ENCODE data around the gene LDLRAD4. TPM values are rescaled to one million over a fixed set of nuclear protein-coding genes. Genes with fewer than 3 reads are reported as not detected.

The LDLRAD4 gene
- total RNA-seq, 1 donor from 2014 or later = 104 TPM

- DNase-seq (ENCODE audit: low spot score) = no peak
Measured at GRCh38 chr18:13425357-13426091, 207.0 kb downstream of the LDLRAD4 start.

DNA sequence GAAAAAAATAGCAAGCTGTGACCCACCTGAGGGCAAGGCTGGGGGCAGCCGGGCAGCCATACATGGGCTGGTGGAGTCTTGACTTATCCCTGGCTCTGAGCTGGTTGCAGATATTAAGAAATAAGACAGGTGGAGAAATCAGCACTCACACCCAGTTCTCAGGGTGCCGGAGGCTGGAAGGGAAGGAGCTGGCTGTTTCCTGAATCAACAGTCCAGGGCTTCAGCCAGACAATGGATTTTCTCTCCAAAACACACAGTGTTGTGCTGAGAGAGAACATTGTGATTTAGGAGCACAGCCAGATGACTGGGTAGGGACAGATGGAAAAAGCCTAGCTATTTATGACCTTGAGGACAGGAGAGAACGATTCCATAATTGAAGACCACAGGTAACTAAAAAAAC lies 208.8 kb downstream of the LDLRAD4 start:
- no peak for DNase-seq (ENCODE audit: low spot score)

DNA sequence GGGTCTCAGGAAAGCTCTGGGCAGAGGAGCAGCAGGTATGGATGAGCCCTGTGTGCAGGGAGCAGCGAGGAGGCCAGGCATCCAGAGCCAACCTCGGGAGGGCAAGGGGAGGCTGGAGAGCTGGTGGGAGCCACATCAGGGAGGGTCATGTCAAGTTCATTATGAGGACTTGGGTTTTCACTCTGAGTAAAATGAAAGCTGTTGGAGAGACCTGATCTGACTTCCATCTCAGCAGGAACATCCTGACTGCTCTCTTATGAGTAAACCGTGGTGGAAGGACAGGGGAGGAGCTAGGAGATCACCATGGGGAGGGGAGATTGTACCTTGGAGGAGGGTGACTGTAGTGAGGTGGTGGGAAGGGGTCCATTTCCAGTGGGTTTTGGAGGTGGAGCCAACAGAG lies 209.8 kb downstream of the LDLRAD4 start:
- DNase-seq (ENCODE audit: low spot score) = no peak

DNA sequence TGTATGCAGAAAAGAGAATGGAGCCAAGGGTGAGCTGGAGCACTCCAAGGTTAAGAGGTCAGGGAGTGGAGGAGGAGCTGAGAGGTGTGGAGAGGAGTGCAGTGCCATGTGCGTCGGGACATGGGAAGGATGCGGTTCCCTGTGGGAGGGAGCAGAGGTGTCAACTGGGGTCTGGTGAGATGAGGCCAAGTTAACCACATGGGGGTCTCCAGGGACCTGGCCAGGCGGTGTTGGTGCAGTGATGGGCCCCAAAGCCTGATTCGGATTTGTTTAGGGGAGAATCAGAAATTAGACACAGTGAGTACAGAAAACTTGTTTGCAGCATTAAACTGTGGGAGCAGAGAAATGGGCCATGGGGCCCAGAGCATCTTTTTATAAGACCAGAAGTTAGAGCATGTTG lies 210.5 kb downstream of the LDLRAD4 start:
- no peak for DNase-seq (ENCODE audit: low spot score)

GRCh38 chr18:13429884-13430510 lies 211.4 kb downstream of the LDLRAD4 start:
- no peak for DNase-seq (ENCODE audit: low spot score)

DNA sequence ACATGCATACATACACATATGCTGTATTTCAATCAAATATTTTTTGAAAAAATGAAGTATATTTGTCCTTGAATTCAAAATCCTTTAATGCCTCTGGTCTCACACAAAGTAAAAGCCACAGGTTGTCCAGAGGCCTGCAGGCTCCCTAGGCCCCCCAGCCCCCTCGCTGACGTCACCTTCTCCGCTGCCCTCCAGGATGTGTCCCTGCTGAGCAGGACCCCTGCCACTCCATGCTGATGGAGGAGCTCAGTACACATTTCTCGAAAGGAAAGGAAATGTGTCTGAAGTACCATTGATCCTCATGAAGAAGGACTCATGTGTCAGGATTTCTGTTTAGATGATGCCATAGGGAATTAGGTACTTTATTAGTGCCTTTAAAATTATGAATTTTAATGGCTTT lies 212.1 kb downstream of the LDLRAD4 start:
- DNase-seq (ENCODE audit: low spot score) = no peak

GRCh38 chr18:13431886-13432285 lies 213.3 kb downstream of the LDLRAD4 start:
- DNase-seq (ENCODE audit: low spot score) = no peak

DNA sequence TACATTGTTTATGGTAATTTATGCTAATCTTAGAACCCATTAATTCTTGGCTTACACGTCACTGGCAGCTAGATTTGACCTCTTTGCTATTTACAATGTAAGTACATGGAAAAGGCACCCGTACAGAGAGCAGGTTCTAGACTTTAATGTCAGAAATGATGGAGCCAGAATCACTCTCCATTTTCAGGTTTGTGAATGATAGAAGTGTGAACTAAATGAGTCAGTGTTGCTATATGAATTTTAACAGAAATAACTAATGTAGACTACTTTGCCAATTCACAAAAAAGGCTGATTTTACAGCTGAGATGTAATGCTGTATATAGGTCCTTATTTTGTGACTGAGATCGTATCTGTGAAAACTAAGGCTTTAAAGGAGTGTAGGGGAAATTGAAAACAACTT lies 214.6 kb downstream of the LDLRAD4 start:
- DNase-seq (ENCODE audit: low spot score) = no peak

GRCh38 chr18:13433685-13434084 lies 215.1 kb downstream of the LDLRAD4 start:
- DNase-seq (ENCODE audit: low spot score) = no peak

DNA sequence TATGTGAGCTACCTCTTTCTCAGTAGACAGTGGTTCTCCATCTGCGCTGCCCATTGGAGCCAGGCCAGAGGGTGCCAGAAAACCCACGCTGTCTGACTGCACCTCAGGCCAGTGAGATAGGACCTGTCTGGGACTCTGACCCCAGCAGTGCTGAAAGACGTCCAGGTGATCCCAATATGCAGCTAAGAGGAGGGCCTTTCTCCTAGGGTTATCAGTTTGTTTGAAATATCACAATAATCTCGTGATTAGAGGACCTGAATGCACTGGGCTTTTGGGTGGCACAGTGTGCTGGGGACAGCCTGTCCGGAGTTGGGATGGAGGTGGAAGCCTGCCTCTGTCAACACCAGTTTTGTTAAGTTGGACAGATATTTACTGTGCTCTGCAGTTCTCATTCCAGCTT lies 216.3 kb downstream of the LDLRAD4 start:
- no peak for DNase-seq (ENCODE audit: low spot score)

GRCh38 chr18:13435586-13436333 lies 217.2 kb downstream of the LDLRAD4 start:
- peak; percentile 43 for DNase-seq (ENCODE audit: low spot score)

GRCh38 chr18:13436576-13436975 lies 218.0 kb downstream of the LDLRAD4 start:
- DNase-seq (ENCODE audit: low spot score) = no peak

DNA sequence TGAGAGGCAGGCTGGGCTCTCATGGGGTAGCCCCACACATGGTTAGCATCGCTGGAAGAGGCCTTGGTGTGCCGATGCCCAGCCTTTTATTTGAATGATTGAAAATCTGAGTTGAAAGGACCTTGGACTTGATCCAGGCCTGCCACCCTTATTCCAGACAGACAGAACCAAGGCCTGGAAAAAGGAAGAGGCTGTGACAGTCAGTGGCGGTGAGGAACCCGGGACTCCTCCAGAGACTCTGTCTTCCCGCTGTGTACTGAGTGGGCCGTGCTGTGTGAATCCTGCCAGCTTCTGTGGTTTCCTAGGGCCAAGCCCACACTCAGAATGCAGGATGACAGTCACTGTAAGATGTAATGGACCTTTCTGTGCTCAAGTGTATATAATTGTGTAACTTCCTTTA lies 218.5 kb downstream of the LDLRAD4 start:
- DNase-seq (ENCODE audit: low spot score) = no peak

DNA sequence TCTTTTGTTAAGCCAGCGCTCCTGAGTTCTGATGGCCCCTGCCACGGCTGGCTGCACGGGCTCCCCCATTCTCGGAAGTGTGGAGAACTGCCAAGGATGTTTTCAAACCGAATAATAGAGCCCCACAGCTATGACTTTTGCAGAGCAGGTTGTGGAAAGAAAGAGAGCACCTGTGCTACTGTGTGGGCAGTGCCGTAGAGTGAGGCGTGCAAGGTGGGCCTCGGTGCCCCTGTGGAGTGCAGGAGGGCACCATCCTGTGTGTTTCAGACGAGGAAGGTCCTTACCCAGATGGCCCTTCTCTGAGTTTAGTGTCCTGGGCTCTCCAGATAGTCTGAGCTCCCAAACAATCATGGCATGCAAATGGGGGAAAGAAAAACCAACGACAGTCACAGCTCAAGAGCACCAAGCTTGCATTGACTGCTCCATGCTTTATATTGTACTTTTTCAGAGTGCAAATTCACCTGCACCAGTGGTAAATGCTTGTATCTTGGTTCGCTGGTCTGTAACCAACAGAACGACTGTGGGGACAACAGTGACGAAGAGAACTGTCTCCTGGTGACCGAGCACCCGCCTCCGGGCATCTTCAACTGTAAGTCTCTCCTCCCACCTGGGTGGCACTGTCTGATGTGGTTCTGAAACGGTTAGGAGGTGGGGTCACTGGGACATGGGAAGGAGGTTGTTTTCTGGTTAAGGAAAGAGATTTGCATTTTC lies 219.4 kb downstream of the LDLRAD4 start:
- no peak for DNase-seq (ENCODE audit: low spot score)

GRCh38 chr18:13438507-13439056 lies 220.0 kb downstream of the LDLRAD4 start:
- DNase-seq (ENCODE audit: low spot score) = no peak

GRCh38 chr18:13439461-13439860 lies 220.9 kb downstream of the LDLRAD4 start:
- DNase-seq (ENCODE audit: low spot score) = no peak

DNA sequence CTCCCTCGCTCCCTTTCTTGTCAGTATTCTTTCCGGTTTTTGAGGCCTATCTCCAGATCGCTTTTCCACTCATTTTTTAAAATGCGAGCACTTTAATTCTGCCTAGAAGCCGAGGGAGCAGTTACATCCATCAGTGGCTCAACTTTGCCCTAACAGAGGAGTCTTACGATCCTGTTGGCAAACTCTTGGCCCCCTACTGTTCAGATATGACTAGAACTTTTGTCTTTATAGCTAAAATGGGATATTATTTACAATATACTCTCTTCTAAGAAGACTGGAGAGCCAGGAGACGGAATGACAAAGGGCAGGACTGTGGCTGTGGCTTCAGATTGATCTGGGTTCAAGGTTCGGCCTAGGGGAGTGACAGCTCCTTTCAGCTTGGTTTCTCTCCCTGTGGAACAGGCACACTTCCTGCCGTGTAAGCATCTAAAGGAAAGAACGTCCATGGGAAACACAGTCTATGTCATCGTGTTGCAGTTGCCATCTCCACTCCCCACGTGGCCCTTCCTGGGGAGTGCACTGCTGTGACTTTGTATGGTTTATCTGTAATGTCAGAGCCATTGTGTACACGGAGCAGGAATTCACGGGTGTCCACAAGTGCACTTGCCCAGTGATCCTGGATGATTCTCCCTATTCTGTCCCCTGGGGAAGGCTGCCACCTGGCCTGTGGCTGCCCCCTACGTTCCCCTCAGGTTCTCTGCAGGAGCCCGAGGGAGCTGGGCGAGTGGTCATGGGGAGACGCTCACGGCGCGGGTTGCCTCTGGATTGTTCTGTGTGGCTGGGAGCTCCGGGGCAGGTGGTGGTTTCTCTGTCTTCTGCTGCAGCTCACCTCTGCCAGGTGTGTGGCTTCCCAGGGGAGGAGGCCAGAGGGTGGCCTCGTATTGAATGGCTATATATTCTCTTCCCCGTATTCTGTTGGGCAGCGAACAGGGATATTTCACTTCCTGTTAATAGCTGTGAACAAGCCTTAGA lies 222.0 kb downstream of the LDLRAD4 start:
- no peak for DNase-seq (ENCODE audit: low spot score)

GRCh38 chr18:13441736-13442135 lies 223.2 kb downstream of the LDLRAD4 start:
- DNase-seq (ENCODE audit: low spot score) = no peak

GRCh38 chr18:13442451-13442850 lies 223.9 kb downstream of the LDLRAD4 start:
- no peak for DNase-seq (ENCODE audit: low spot score)

DNA sequence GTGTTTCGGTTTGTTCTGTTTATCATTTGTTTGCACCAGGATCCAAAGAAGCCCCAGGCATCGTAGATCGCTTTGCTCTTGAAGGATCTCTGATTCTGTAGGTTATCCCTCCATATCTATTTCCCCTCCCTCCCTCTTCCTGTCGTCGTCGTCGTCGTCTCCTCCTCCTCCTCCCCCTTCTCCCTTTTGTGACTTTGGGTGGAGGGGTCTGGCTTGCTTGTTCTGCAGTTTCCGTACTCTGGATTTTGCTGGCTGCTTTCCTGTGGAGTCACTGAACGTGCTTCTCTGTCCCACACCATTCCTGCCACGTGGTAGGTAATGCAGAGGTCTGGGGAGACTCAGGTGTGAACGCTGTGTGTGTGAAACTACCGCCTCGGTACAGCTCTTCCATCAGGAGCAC lies 225.0 kb downstream of the LDLRAD4 start:
- DNase-seq (ENCODE audit: low spot score) = no peak
